OCI-M2 (cell line): Measurements from ENCODE around the gene CLEC16A.

Source experiments
- DNase-seq: peaks from one replicate; lab custom pipeline; 2025; ENCODE audit not compliant: unreplicated experiment; lab: John Stamatoyannopoulos, UW

CLEC16A gene

DNA sequence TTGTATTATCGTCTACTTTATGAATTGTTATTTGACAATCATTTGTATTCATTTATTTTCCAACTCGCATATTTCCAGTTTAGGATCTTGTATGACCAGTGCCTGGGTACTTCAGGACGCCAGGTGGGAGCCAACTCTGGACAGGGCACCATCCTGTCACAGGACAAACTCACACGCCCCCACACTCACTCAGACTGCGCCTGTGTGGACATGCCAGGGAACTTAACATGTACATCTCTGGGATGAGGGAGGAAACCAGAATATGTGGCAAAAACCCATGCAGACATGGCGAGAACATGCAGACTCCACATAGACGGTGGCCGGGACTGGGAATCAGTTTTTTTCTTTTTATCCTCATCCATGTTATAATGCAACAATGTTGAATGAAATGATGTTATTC lies 68.5 kb downstream of the CLEC16A start:
- no peak for DNase-seq

DNA sequence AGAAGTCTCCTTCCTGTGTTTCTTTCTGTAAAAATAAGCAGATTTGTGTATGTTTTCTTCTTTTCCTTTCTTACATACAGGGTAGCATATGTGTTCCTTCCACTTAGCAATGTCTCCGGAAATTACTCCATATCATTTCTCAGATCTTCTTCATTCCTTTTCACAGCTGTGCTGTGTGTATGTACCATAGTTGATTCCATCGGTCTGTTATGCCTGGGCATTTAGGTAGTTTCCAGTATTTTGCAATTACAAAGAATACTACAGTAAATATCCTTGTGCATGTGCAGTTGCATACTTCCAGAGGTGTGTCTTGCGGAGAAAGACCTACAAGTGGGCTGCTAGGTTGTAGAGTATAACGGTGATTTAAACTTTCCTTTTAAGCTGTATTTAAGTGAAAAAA lies 69.8 kb downstream of the CLEC16A start:
- DNase-seq: no peak

DNA sequence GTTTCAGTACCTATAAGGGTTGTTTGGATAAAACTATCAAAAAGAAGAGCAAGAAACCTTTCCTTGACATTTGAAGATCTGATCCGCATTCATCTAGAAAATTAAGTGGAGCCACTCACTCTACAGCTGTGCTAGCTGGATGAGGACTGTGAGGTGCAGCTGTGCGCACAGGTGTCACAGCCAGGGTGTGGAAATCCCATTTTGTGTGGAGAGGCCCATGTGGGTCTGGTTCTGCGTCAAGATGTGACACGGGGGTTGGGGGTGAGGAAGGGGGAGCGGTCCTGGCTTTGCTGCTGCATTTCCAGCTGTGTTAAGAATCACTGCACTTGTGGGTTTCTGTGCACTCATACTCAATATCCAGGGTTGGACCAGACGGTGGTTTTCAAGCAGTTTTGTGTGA lies 70.7 kb downstream of the CLEC16A start:
- DNase-seq: no peak

DNA sequence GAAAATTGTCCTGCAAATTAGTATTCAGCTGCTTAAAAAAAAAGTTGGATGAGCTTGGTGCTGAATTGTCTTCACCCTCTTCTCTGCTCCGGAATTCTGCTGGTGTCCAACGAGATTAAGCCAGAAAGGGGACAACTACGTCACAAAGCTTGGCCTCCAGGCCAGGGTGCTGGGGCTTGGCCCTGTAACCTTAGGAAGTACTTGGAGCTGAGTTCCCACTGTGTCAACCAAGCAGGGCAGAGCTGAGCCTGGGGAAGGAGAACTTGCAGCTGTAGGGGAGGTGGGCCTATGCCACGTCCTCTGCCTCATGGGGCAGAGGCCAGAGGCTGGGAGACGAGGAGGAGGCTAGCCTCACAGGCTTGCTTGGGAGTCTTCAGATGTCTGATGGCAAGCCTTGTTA lies 71.2 kb downstream of the CLEC16A start:
- DNase-seq: no peak

GRCh38 chr16:11016524-11016988 lies 72.2 kb downstream of the CLEC16A start:
- no peak for DNase-seq

DNA sequence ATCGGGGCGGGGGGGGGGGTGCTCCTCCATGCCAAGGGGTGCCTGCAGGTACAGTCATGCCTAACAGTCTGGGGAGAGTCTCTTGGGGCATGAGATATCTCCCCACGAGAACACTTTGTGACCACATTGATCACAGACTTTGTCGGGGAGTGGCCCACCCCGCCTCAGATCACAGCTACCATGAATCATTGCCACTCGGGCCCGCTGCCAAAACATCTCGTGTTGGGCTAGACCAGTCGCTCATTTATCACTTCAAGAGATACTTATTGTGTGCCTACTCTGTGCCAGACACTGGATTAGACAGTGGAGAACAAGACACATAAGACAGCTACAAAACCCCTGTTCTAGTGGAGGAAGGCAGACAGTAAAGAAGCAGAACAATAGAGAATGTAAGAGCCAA lies 72.6 kb downstream of the CLEC16A start:
- DNase-seq: no peak

- DNase-seq: no peak
These were observed 73.1 kb downstream of the CLEC16A start for GRCh38 chr16:11017499-11017898.

DNA sequence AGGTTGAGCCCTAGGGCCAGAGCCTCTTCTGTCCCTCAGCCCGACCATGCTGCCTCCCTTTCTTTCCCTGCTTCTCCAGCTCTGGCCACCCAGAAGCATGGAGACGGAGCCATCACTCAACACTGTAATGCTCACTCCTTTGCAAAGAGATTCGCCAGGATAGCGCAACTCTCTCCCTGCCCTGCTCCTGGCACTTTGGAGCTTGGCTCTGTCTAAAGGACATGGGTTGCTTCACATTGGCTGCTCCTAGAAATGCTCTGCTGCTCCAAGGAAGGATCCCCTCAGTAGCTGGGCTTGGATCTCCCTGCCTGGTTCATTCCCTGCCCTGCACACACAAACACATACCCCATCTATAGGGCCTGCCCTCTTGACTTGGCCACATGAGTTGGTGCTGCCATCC lies 76.0 kb downstream of the CLEC16A start:
- no peak for DNase-seq

GRCh38 chr16:11020792-11021551 lies 76.6 kb downstream of the CLEC16A start:
- DNase-seq: no peak

GRCh38 chr16:11022002-11022401 lies 77.6 kb downstream of the CLEC16A start:
- DNase-seq: no peak

DNA sequence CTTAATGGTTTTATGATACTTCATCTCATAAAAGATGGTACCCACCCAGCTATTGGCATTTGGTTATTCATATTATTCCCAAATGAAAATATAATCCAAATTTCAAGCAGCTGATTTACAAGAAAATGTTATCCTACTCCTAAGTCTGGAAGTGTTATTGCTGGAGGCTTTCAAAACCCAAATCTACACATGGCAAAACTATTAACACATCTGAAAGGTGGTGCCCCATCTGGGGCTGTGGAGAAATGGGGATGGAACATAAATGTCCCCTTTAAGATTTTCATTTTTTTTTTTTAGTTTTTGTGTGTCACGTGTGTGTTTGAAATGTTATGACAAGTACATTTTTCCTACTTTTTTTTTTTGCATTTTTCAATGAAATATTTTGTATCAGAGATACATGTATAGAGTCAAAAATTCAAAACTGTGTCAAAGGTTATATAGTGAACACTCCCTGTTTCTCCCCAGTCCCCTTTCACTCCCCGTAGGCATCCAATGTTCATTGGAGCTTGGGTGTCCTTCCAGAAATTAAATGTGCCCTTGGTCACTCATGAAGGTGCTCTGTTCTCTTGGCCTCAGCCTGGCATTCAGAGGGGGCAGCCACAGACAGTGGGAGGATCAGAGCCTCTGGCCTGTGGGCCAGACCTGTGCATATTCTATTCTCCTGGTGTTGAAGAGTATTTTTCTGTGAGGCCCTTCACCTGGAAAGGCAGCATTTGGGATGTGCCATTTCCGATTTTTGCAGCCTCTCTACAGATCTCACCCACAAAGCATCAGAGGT lies 79.1 kb downstream of the CLEC16A start:
- no peak for DNase-seq

GRCh38 chr16:11024333-11025053 lies 80.1 kb downstream of the CLEC16A start:
- DNase-seq: no peak

- DNase-seq: no peak
These were observed 80.8 kb downstream of the CLEC16A start for GRCh38 chr16:11025120-11025531.

DNA sequence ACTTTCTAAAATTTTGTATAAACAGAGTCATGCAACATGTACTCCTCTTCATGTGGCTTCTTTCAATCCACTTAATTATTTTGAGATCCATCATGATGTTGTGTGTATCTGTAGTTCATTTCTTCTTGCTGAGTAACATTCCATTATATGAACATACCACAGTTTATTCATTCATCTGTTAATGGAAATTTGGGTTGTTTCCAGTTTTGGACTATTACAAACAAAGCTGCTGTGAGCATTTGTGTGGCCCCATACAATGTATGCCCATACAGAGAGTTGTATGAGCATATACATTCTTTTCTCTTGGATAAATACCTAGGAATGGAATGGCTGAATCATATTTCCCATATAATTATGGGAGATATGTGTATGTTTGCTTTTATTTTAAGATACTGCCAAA lies 85.6 kb downstream of the CLEC16A start:
- no peak for DNase-seq

GRCh38 chr16:11030990-11031510 lies 86.7 kb downstream of the CLEC16A start:
- DNase-seq: no peak

DNA sequence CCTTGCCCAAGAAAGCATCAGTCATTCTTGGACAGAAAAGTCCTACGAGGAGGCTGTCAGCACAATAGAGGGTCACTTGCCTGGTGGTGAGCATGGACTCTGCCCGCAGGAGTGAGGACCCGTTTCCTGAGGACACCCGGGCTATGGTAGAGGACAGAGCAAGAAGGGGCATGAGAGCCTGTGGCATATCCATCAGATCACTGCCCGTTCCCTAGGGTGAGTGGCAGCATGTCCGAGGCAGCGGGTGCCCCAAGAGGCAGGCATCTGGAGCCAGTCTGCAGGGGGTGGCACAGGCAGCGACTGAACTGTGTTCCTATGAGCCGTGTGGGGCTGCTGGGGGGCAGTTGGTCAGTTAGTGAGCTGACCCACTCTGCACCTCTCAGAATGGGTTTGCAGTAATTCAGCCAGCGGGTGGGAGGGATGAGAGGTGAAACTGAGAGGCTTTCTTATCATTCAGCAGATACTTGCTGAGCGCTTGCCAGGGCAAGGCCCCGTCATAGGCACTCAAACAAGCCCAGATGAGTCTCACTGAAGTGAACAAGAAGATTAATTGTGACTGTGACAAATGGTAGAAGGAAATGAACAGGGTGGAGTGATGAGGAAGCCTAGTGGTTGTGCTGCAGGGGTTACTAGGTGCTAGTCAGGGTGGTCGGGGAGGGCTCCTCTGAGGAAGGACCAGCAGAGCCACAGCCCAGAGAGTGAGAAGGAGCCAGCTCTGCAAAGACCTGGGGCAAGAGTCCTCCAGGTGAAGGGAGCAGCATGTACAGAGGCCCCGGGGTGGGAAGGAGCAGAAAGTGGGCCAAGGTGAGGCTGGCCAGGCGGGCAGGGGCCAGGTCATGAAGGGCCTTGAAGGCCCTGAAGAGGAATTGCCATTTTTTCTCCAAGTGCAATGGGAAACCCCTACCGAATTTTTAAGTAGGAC lies 87.9 kb downstream of the CLEC16A start:
- no peak for DNase-seq

GRCh38 chr16:11032922-11033291 lies 88.5 kb downstream of the CLEC16A start:
- DNase-seq: no peak

GRCh38 chr16:11033629-11034420 lies 89.5 kb downstream of the CLEC16A start:
- DNase-seq: no peak

DNA sequence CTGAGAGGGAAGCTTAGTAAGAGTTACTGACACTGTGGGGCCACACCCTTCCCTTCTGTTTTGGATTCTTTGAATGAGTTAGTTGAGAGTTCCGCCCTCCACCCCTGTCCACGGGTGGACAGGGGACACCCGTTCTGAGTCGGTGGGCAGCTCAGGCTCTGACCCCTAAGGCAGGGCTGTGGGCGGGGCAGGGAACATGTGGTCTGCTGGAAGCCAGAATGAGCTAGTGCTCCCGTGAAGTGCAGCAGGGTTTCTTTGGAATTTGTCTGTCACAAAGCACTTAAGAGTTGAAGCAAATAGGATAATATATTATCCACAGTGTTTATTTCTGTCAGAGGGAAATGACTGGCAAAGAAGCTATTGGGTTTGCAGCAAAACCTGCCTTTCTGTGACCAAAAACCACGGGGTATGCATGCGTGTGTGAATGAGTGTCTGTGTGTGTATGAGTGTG lies 90.1 kb downstream of the CLEC16A start:
- DNase-seq: no peak

DNA sequence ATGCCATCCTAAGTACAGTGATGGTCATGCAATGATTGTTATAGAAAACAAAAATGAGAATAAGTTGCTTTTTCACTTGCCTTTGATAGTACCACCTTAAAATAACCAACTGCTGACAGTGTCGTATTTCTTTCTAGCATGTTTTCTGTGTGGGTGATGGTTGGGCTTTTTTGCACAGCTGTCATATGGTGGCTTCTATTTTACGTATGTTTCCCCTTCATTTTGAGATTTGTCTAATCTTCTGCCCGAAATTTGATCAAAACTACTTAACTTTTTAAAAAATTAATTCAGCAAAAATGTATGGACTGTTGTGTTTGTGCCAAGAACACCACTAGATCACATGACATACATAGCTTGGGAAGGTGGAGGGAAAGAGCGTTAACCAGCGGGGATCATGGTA lies 90.7 kb downstream of the CLEC16A start:
- DNase-seq: no peak
